ENCODE data around the gene TDRD3.

Gene TDRD3

GRCh38 chr13:60577761-60578160 lies 180.7 kb downstream of the TDRD3 start:
- no peak for DNase-seq (ENCODE audit: low spot score)

DNA sequence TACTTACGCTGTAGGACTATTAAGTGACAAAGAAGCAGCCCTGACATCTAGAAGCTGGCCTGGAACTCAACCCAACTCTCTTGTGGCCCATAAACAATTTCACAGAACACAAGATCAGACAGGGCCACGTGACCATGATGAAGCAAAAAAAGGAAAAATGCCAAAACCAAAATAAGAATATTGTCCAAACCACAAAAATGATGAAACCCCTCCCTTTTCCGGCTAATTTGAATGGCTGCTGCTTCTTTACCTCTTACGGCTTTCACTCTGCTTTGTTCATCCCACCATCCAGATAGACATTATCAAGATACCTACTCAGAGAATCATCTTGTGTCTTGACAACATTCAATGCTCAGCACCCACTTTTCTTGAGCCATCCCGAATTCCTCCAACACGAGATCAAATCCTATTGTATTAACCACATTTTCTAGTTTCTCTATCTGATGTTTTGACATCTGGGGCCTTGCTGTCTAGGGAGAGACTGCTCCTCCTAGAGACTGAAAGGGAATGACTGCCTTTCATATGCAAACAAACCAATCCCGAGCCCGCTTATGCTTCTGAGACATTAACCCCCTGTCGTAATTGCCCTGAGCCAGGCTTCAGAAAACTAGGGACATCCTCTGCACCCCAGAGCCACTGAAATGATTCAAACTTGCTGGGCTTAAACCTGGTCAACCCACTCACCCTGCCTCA lies 186.3 kb downstream of the TDRD3 start:
- DNase-seq (ENCODE audit: low spot score): no peak

- DNase-seq (ENCODE audit: low spot score): no peak
Observed at GRCh38 chr13:60583911-60584753, 187.1 kb downstream of the TDRD3 start.

- DNase-seq (ENCODE audit: low spot score): peak; percentile 72
Observed at GRCh38 chr13:60584976-60585375, 188.0 kb downstream of the TDRD3 start.

DNA sequence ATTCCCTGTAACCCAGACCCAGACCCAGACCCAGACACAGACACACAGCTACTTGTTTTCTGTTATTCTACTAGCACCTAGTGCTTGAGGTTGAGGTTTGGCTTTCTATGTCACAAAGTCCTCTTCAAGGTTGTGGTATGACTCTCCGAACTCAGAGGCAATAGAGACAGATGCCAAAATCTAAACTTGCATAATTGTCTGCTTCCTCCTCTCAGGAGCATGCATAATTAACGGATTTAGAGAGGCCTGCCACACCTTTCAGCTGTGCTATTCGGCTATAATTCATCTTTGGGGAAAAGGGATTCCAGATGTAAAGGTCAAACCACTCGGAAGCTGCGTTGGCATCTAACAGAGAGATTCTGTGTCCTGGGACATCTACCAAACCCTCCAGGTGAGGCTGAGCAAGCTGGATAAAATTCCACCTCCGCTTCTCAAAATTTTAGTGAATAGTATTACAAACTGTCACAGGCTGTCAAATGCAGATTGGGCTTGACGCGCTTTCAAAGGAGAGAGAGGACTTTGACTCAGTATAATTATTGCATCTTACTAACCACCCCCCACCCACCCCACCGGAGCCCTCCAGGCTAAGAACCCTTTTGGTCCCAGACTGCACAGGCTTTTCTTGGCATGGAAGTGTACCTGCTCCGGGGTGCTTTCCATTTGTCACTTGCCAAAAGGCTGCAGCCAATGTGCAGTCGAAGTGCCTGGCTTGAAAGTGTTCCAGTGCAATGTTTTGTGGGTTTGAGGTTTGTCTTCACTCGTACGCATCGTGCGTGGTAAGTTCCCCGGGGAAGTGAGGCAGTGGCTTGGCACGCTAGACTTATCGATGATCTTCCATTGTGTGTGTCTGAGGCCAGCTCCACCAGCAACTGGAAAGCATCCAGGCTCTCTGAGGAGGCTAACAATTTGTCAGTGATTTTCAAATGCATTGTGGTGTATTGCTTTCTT lies 194.1 kb downstream of the TDRD3 start:
- no peak for DNase-seq (ENCODE audit: low spot score)

- DNase-seq (ENCODE audit: low spot score): no peak
Observed at GRCh38 chr13:60603049-60603448, 206.0 kb downstream of the TDRD3 start.

DNA sequence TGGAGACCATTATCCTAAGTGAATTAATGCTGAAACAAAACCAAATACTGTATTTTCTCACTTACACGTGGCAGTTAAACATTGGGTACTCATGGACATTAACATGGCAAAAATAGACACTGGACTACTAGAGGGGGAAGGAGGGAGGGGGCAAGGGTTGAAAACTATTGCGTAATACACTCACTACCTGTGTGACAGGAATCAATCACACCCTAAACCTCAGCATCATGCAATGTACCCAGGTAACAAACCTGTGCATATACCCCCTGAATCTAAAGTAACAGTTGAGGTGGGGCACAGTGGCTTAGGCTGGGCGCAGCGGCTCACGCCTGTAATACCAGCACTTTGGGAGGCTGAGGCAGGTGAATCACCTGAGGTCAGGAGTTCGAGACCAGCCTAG lies 207.0 kb downstream of the TDRD3 start:
- DNase-seq (ENCODE audit: low spot score): no peak

- DNase-seq (ENCODE audit: low spot score): no peak
Observed at GRCh38 chr13:60608954-60609353, 211.9 kb downstream of the TDRD3 start.

DNA sequence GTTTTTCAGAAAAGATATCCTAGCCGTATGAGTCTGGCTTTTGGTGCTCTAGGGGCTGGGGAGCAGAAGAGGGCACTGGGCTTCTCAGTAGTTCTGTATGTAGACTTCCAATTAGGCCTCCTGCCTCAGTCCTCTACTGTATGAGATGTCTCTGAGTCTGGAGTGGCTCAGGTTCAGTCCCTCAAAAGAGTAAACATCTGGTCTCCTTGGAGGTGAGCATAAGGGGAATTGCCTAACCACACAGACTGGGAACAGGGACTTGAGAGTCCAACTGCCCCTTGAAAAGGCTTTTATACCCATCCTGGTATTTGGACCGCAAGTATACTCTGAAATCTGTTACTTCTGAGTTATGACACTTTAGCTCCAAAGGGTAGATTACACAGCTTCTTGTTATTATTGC lies 214.5 kb downstream of the TDRD3 start:
- DNase-seq (ENCODE audit: low spot score): no peak

- no peak for DNase-seq (ENCODE audit: low spot score)
Observed at GRCh38 chr13:60612593-60612992, 215.6 kb downstream of the TDRD3 start.

DNA sequence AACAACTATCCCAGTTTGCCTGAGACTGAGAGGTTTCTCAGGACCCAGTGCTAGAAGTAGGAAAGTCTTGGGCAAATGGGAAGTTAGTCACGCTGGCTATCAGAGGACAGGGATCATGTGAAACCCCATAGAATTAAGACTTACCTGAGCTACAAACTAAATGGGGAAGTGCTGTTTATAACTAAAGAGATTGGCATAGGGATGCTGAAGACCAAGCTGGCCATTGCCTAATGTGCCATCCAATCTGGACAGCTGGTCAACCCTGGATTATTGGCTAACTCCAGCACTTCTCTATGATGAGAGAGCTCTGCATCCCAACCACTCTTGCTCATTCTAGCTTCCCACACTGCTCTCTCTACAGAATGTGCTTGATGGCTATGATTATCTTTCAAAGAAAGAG lies 216.1 kb downstream of the TDRD3 start:
- no peak for DNase-seq (ENCODE audit: low spot score)

DNA sequence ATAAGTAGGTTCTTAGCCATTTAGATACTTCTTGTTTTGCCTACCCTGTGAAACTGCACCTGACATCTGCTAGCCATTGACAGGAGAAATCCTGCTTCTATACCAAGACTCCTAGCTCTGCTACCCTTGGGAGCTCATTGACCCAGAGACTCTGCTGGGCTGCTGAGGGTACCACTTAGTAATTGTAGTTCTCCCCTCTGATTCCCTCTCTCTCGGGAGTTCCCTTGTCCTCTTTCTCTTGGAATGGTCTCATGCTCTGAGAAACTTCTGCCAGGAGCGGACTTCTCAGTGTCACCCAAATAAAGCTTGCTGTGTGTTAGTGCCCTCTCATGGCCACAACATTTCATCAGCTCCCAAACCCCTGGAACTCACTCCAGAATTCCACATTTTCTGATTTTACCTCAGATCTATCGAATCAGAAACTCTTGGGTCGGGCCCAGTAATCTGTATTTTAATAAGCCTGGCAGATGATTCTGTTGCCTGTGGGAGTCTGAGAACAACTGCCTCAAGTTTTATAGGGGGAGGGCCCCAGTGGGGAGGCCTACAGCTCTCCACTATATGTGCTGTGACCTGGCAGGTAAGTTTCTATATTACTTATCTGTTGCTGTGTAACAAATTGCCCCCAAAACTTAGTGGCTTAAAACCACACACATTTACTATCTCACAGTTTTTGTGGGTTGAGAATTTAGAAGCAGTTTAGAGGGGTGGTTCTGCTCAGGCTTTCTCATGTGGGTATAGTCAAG lies 221.1 kb downstream of the TDRD3 start:
- DNase-seq (ENCODE audit: low spot score): no peak

DNA sequence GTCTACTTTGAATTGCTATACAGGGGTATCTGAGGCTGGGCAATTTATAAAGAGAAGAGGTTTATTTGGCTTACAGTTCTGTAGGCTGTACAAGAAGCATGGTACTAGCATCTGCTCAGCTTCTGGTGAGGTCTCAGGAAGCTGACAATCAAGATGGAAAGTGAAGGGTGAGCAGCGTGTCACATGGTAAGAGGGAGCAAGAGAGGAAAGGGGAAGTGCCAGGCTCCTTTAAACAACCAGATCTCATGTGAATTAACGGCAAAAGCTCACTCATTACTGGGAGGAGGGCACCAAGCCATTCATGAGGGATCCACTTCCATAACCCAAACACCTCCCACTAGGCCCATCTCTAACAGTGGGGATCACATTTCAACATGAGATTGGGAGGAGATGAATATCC lies 222.4 kb downstream of the TDRD3 start:
- no peak for DNase-seq (ENCODE audit: low spot score)

DNA sequence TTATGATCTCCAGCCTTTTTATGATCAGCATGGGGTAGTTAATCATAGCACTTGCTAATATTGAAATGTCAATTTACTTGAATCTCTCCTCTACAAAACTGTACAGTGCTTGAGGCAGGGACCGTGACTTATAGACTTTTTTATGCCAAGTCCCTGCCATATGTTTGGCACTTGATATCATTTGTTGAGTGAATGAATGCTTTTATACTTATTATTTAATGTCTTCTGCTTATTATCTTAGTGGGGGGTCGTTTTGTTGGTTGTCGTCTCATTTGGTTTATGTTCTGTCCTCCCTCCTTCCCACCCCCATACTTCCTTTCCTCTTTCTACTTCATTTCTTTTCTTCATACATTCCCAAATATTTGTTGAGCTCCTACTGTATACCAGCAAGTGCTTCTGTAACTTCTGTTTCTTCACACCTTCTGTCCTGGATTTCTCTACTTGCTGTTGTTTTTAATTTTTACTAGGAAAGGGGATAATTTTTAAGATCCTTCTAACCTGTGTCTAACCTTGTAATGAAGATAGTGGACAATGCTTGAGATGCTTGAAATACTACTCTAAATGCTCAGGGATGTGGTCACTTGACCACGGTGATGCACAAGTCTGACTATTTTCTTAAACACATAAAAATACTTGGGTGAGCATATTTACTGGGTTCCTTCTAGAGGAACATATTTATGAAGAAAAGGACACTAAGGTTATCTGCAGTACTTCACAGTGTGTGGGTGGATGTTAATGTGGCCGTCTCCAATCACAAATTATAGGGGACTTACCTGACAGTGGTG lies 223.8 kb downstream of the TDRD3 start:
- no peak for DNase-seq (ENCODE audit: low spot score)

DNA sequence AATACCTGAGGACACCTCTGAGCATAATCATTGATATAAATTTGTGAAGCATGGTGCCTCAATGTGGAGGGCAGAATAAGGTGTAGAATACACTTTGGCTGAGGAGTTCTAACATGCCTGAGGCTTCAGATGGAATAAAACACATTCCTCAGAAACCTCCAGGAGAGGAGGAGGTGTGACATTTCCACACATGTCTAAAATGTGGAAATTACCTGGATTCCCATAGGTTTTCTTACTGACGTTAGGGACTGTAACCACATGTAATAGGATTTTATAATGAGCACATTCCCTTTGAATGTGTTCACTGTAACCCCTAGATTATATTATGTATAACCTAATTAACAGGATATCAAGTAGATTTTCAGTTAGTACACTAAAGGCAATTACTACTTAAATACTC lies 226.1 kb downstream of the TDRD3 start:
- no peak for DNase-seq (ENCODE audit: low spot score)

Data from ecto neural progenitor cell (in vitro differentiated cells).